HG02610 (cell line): Measurements from ENCODE around the gene CATSPER3.

Source experiments
- ATAC-seq: cut with Tn5 transposase; IDR thresholded peaks from one replicate; pipeline ENCODE4 v1.9.1; 2021; ENCODE audit warnings: mild to moderate bottlenecking, moderate library complexity; ENCODE audit not compliant: unreplicated experiment

CATSPER3 gene

GRCh38 chr5:134967607-134968006 is at the start of gene CATSPER3:
TSS of gene CATSPER3 (plus strand) at chr5:134967907. CDS start at chr5:134967992, 85 bp downstream.
- no peak for ATAC-seq

- no peak for ATAC-seq
These were observed 48.8 kb upstream of the CATSPER3 start for GRCh38 chr5:134918861-134919260.

- ATAC-seq: no peak
These were observed 46.7 kb upstream of the CATSPER3 start for GRCh38 chr5:134920848-134921575.

- ATAC-seq: no peak
These were observed 35.2 kb upstream of the CATSPER3 start for GRCh38 chr5:134932508-134932907.

DNA sequence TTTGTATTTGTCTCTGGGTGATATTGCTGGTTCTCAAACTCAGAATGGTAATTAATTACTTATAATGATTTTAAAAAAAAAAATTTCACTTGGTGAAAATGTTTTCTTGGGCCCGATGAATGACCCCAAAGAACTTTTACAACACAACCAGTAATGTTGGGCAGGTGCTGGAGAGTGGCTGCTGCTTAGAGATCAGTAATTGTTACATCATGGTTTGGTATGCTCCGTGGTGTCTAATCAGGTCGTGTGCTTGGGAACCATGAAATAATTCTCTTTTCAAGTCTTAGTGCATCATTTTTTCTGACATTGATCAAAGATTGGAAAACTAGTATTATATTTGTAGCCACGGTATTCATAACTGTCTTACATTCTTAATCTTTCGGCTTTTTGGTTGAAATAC is 33.5 kb upstream of the CATSPER3 start:
- no peak for ATAC-seq

DNA sequence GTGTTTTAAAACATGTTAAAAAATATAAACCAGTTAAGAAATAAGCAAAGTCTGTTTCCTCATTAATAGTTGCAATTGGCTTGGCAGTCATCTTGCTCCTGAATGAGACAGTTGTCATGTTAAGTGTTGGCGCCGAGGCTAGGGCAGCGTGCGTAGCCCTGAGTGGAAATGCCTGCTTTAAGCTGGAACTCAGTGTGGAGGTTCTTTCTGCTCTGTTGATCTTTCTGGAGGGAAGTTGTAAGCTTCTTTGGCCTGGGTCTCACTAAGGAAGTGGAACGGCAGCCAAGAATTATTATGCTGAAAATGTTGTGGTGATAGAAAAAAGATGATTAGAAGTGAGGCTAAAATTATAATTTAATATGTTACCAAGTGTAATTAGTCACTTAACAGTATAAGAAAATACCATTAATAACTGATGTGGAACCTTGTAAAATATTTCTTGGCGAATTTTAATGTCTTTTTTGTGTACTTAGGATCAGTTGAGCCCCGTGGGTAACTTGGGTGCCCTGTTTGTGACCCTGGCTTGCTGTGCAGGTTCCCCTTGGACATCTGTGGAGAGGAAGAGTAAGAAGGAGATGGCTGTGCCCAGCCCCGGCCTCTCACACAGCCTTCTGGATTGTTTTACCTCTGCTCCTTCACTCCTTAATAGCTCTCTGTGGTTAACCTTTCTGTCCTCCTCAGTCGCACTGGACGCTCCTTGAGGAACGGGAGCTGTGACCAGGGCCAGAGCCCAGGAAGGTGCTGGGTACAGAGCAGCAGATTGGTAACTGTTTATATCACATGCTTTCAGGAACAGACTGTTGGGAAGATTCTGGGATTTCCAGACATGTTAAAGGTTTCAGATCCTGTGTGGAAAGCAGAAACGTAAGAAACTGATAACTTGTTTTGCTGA is 31.8 kb upstream of the CATSPER3 start:
- ATAC-seq: no peak

DNA sequence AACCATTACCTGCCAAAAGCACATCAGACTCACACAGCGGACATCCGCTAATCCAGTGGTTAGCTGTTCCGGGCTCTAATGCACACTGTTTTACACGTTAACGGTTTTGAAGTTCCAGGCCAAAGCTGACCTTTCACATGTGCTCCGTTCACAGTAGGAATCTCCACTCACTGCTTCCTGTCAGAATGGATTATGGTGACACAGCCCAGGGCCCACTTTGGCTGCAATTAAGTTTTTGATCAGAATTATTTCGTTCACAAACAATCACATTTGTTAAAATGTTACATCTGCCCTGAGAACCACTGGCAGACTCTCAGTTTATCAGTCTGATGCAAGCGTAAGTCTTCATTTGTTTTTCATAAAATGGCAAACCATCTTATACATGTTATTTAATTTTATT is 30.2 kb upstream of the CATSPER3 start:
- no peak for ATAC-seq

DNA sequence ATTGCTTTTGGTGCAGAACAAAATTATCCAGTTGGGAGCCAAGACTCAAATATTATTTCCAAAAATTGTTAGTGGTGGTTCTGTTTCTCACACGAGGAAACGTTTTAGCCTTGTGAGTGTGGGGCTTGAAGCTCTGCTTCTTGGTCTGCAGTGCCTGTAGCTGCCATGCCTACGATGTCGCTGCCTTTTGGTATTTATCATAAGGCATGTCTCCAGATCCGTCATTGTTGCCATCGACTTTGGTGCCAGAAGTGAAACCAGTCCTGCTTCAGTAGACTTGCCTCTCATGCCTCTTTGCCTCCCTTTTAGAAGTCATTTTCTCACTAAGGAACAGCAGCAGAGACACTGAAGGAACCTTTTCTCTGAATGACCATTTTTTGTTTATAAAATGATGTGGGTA is 29.7 kb upstream of the CATSPER3 start:
- ATAC-seq: no peak

DNA sequence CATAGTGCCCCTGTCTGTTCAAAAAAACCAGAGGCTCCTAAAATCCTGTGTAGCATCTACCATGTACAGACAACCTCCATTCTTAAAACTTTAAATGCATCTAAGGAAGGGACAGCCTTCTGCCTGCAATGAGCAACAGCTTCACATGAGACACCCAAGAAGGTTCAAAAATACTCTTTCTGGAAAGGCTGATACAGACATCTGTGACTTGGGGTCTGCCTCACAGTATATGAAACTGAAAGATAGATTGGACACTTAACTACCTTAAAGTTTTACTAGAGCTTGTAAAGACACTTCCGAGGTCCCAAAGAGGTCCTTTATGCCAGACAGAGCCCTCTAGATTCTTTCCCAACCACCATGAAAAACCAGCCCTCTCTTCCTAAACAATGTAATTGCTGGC is 28.2 kb upstream of the CATSPER3 start:
- ATAC-seq: no peak

DNA sequence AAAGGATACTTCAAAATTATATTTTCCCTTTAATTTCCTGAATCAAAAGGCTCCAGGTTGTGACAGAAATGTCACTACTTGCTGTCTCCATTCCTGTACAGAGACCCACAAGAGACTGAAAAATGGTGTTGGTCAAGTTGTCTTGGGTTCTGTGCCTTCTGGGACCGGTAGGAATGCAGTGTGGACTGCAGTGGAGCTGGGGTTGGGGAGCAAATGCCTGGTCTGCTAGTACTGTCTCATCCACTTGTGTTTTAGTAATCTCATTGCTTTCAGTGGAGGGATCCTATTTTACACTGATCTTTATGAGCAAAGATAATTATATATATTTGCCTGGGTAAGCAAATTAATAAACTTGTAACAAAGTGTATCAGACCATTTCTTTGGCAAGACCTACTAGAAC is 24.2 kb upstream of the CATSPER3 start:
- ATAC-seq: no peak

DNA sequence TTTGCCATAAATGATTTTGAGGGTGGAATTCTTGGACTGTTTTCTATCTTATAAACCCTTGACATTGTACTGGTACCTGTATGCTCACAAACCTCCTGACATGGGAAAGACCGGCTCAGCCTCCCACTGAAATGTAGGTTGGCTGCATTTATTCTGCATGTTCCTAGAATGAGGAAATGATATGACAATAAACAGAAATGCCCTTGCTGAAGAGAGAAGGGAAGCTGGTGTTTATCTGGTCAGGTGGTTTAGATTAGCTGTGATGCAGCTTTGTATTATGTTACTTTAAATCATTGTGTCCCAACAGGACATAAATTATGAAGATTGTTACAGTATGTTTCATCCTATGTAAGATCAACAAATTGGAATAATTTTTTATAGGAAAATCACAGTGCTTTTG is 23.1 kb upstream of the CATSPER3 start:
- no peak for ATAC-seq

GRCh38 chr5:134945041-134945440 is 22.7 kb upstream of the CATSPER3 start:
- ATAC-seq: no peak

GRCh38 chr5:134948911-134949310 is 18.8 kb upstream of the CATSPER3 start:
- ATAC-seq: no peak

DNA sequence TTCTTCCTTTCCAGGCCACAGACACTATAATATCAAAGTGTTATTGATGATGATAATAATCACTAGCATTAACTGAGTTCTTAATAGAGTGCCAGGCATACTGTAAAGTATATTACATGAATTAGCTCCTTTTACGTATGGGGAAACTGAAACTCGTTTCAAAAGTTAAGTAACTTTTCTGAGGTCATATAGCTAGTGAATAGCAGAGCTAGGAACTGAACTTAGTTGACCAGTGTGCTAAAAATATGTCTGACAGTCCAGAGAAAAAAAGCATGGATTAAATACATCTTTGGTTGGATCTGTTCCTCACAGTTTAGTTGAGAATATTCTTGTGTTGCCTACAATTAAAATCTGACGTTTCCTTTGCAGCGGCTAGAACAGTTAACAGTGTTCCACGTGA is 18.4 kb upstream of the CATSPER3 start:
- ATAC-seq: no peak

GRCh38 chr5:134957920-134958608 is 9.6 kb upstream of the CATSPER3 start:
- no peak for ATAC-seq

DNA sequence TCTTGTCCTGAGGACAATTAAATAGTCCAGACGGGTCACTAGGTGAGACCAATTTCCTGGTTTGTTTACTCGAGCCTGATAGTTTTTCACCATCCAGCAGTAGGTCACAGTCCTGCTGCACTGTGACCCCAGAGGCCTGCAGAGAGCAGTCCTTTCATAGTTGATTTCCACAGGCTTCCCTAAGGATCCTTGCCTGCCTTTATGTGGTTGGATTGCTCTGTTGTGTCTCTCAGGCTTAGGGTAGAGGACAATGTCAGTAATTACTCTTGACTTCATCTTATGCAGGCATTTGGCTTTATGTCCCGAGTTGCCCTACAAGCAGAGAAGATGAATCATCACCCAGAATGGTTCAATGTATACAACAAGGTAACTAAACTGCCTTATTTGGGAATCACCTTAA is 9.0 kb upstream of the CATSPER3 start:
- no peak for ATAC-seq

DNA sequence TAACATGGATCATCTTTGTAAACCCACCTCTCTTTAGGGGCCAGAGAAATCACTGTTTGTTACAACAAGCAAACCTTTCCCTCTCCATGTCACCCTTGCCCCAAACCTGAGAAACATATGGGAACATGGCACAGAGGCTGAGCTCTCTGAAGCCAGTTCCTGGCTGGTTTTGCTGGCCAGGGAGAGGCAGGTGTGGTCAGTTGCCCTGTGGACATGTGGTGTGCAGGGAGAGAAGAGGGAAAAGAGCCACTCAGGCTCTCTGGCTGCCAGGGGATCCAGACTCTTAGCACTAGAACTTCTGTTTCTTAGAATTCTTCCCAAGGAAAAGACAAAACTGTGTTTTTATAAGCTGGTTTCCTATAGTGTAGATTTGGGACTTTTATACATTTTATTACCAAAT is 4.6 kb upstream of the CATSPER3 start:
- ATAC-seq: no peak

DNA sequence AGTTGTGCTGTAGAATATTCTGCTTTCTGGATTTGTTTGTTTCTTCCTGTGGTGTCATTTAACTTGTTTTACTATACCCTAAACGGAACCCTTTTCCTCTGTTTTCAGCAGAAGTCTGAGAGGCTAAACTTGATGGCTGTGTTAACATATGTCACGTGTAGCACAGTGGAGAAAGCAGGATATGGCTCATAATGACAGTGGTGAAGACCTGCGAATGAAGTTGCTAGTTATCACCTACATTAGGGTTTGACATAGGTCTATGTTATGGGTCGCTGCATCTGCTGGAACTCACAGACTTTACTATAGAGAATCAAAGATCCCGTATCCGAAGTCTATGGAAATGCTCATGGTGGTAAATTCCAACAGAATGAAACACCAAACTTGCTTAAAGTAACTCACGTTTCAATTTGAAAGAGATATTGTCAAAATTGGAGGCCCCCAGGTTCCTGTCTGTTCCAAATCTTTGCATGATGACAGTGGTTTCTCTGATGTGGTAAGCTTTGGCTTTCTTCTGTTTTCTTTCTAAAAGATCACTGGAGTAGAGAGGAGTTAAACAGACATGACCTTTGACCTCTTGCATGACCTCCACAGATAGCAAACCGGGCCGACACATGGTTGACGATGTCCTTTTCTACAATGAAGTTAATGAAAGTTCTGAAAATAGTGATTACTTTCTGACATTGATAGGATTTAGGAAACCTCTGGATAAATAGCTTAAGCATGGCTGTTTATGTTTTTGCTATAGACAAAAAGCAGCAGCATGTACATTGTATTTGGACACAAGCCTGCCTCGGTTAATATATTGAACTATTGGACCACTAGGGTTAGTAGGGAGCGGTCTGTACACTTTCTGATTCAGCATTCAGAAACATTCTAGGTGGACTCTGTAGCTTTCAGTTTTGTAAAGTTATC is 3.1 kb upstream of the CATSPER3 start:
- no peak for ATAC-seq

- no peak for ATAC-seq
These were observed 2.4 kb upstream of the CATSPER3 start for GRCh38 chr5:134965271-134965825.

DNA sequence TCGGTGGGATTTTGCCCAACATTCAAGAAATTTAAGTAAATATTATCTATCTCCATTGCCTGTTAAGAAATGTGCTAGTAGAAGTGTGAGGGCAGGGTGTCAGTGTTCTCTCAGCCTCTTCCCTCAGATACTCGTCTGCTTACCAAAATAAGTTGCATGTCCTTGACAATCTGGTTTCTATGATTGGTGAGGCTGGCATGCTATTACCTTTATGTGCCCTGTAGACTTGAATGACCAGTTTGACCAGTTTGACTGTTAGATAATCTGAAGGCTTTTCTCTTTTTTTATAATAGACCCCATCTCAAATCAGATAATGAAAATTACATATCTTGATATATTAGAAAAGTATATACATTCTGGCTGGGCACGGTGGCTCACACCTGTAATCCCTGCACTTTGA is 348 bp downstream of the CATSPER3 start:
- no peak for ATAC-seq
